Ovary (tissue), 3 donors: ENCODE measurements around the gene EMC8.

ENCODE experiments used
- EP300 ChIP-seq: sonication (generic); formaldehyde crosslinking; IDR thresholded peaks from one replicate; pipeline ENCODE4 v1.6.1; 2017; ENCODE audit warnings: antibody characterized with exemption
- POLR2A ChIP-seq: fragments of 450-650 bp; IDR thresholded peaks from one replicate; pipeline ENCODE4 v1.6.1; 2017; ENCODE audit warnings: antibody characterized with exemption, mild to moderate bottlenecking, moderate library complexity
- TF ChIP-seq, protein P1 (sequence below), 3 donors: fragments of 450-650 bp in 2 of 3; fragments of 200-600 bp in 1 of 3; IDR thresholded peaks; one replicate each; pipeline versions ENCODE4 v1.5.1 to v1.8.0; 2016 to 2022; ENCODE audit warnings: antibody characterized with exemption in 3 of 3, mild to moderate bottlenecking in 1 of 3
- donor health status: DM: no; HTN: no; CAD: no.

- TF ChIP-seq POLR2A: no peak
- TF ChIP-seq, protein P1, sequence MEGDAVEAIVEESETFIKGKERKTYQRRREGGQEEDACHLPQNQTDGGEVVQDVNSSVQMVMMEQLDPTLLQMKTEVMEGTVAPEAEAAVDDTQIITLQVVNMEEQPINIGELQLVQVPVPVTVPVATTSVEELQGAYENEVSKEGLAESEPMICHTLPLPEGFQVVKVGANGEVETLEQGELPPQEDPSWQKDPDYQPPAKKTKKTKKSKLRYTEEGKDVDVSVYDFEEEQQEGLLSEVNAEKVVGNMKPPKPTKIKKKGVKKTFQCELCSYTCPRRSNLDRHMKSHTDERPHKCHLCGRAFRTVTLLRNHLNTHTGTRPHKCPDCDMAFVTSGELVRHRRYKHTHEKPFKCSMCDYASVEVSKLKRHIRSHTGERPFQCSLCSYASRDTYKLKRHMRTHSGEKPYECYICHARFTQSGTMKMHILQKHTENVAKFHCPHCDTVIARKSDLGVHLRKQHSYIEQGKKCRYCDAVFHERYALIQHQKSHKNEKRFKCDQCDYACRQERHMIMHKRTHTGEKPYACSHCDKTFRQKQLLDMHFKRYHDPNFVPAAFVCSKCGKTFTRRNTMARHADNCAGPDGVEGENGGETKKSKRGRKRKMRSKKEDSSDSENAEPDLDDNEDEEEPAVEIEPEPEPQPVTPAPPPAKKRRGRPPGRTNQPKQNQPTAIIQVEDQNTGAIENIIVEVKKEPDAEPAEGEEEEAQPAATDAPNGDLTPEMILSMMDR (IDR thresholded peaks at IDR 0.05): no peak
- no peak for TF ChIP-seq EP300
Measured at GRCh38 chr16:85765211-85765610, 34.1 kb downstream of the EMC8 start.
